Activated gamma-delta T cell (primary cell): ENCODE data around the gene SAMD10.

ENCODE experiments used
- DNase-seq: peaks from one replicate; lab custom pipeline; 2025; lab: John Stamatoyannopoulos, UW

SAMD10 gene

DNA sequence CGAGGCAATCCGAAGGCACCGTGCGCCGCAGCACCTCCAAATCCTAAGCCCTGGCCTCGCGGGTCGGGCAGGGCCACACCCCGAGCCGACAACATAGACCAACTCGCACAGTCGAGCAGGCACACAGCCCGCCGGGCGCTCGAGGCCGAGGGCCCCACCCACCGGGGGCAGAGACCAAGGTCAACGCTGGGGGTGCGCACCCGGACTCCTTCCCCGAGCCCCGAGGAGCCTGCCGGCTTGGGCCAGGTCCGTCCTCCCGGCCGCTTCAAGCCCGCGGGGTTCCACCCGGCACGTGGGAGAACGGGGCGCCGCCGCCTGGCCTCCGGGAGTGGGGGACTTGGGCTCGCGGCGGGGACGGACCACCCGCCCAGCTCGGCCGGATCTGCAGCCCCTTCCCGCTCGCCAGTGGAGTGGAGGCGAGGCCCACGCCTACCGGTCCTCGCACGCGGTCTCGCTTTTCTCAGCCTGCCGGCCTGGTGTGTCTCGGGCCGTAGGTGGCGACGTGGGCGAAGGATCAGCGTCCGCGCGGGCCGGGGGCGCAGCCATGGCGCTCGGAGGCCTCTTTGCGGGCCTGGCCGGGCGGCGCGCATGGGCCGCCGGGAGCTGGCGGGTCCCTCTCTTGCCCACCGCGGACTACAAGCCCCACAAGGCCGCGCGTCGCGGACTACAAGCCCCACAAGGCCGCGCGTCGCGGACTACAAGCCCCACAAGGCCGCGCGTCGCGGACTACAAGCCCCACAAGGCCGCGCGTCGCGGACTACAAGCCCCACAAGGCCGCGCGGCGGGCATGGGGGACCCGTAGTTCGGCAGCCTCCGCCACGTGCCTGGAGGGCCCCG, 23.4 kb downstream of the SAMD10 start, which contains the start of gene UCKL1:
TSS of gene UCKL1 (minus strand) at position 590 of the 837 bp plus-strand sequence. CDS start at position 546, 44 bp downstream.
- DNase-seq = peak; percentile 86

DNA sequence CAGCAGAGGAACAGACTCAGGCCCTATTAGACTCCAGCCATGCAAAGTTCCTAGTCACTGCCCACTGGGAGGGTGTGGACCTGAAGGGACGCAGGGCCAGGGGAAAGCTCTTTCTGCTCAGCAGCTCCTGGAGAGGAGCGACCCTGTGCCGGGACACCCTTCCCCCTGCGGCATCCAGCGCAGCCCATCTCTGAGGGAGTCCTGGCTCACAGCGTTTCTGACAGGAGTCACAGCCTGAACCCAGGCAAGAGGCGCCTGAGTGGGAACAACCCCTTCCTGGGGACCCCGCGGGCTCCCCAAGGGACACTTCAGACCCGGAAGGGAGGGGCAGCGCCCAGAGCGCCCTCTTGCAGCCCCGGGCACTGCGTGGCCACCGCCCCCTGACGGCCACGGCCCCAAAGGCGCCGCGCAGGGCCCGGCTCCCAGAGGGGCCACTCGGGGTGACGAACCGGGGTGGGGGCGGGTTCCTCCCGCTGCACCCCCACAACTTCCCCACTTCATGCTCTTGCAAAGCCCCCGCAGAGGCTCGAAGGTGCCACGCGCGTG, 24.1 kb downstream of the SAMD10 start:
- no peak for DNase-seq

DNA sequence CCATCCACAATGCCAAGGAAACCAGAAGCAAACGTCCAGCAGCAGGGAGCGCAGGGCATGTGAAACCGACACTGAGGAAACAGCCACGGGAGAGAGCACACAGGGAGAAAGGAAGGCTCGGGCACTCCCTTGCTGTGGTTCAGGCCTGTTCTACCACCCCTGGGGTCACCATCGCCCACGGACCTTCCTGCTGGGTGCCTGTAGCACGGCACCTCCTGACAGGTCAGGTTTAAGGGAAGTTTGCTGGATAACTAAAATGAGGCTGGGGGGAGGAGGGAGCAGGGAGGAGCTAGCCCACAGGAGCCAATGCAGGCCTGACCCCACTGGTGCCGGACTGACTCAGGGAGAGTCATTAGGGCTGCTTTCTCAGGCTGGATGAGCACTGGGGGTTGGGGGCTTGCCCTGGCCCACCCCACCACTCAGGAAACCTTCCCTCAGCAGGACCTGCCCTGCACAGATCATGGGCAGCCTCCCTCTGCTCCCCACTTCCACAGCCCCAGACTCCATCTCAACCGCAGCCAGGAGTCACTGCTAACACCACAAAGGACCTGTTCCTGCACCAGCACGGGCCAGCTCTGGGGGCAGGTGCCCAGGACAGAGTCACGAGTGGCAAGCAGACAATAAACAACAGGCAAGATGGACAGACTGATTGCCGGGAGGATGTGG, 25.5 kb downstream of the SAMD10 start:
- no peak for DNase-seq

DNA sequence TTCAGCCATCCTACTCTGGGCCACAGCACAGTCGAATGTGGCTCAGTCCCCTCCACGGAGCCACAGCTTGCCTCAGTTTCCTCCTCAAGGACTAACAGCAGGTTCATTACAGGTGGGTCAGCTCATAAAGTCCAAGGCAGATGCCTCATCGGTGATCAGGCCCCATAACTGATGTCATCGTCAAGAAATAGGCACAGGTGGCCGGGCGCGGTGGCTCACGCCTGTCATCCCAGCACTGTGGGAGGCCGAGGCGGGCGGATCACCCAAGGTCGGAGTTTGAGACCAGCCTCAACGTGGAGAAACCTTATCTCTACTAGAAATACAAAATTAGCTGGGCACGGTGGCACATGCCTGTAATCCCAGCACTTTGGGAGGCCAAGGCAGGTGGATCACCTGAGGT, 26.7 kb downstream of the SAMD10 start:
- DNase-seq = no peak

DNA sequence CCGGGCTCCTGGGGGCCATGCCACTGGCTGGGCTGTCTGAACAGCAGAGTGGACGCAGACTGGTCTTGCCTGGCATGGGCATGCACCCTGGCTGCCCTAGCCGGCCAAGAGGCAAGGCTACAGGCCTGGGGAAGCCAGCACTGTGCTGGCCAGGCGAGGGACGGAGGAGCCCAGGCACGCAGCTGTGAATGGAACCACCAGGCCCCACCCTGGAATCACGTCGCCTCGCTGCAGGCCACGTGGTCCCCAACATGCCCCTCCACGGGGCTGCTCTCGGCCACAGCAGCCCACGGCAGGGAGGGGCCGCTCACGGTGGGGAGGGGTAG, 27.3 kb downstream of the SAMD10 start:
- no peak for DNase-seq

DNA sequence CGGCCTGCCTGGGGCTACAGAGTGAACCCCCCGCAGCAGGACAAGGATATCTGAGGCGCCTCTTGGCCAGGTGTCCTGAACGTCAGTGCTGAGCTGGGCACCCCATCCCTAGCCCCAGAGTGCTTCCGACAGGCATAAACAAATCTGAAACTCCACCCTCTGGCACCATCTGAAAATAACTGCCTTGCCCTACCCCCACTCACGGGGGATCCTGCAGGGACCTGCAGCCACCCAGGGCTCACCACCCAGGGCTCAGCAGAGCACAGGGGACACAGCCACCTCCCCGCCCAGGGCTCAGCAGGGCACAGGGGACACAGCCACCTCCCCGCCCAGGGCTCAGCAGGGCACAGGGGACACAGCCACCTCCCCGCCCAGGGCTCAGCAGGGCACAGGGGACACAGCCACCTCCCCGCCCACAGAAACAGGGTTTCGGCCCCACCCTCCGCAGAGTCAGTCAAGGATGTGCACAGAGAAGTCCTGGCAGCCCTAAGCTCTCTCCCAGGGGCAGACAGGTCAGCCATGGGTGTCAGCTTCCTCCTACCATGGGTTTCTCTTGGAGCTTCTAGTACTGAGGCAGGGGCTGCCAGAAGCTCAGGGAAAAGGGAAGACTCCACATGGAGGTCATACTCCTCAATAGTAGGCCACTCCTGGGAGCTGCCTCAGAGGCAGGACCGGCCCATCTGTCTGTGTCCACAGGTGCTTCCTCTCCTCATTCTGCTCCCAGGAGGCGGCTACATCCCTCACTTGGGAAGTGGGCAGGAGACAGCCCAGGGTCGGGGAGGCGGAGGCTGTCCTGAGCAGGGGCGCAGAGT, 27.8 kb downstream of the SAMD10 start:
- DNase-seq = no peak

DNA sequence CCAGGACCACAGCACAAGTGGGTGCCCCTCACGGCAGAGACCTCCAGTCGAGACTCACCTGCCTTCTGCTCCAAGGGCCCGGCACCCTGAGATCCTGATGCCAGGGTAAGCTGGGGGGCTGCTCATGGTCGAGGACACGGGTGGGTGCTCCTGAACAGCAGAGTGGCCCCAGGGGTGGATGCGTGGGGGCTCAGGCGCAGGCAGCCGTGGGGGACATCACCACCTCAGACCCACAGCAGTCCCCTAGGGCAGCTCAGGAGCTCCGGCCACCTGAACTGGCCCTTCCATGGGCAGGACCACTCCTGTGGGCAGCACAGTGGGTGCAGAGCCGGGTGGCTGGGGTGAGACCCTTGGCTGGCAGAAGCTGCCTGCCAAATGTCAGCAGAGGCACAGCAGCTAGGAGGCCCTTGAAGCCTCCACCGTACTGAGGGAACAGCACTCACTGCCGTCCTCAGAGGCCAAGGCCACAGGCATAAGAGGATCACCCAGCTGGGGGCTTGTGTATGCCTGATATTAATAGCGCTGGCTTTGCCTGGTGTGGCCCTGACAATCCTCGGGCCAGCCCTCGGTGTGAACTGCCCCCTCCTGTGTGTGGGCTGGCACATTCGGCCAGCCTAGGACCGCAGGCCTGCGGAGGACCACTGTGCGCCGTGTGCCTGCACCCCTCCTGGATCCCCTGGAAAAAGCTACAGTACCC, 28.6 kb downstream of the SAMD10 start:
- DNase-seq = no peak

DNA sequence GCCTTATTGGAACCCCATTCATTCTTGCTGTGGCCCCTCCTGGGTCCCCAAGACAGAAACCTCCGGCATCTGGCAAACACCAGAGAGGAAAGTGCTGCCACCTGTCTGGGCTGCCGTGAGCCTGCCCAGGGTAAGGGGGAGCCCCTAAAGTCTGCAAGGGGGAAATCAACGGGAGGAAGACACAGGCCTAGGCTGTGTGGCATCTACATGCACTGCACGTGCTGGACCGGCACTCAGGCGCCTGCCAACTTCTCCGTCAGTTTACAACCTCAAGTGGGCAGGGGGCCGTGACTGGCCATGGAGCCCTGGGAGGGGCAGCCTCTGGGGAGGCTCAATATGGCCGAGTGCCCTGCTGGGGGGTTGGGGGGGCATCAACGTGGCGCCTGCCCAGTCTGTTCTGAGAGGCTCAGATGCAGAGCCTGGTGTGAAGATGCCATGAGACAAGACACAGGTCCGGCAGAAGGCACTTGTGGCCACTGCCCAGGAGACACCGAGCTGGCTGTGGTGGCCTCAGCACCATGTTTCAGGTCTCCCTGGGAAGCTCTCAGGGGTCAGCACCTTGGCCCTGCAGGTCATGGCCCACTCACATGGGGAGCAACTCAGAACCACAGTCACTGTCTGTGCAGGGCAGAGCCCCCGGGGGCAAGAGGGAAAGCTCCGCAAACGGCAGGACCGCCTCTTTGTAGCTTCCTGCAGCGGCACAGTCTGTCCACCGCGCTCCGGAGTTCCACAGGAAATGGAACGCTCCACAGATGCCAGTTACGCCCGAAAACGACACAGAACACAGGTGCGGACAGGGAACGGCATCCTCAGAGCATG, 31.6 kb downstream of the SAMD10 start:
- DNase-seq = no peak

DNA sequence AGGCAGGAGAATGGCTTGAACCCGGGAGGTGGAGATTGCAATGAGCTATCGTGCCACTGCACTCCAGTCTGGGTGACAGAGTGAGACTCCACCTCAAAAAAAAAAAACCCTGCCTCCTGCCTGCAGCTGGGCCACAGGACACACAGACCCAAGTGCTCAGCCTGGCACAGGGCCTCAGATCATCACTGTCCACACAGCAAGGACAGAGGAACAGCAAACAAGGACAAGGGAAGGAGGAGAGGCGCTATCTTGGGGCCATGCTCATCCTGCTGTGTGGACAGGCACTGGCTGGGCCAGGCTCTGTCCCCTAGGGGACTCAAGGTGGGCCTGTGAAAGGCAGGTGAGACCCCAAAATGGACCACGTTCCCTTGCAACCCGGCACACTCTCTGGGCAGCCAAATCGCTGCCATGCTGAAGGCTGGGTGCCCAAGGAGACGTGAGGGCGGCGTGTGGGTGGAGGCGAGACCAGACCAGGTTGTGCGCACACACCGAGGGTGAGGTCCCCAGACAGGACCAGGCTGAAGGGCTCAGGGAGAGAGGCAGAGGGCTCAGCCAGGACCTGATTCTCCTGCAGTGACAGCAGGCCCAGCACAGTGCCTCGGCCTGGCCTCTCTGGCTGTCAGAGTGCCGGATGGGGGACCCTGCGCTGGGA, 32.3 kb downstream of the SAMD10 start:
- no peak for DNase-seq

DNA sequence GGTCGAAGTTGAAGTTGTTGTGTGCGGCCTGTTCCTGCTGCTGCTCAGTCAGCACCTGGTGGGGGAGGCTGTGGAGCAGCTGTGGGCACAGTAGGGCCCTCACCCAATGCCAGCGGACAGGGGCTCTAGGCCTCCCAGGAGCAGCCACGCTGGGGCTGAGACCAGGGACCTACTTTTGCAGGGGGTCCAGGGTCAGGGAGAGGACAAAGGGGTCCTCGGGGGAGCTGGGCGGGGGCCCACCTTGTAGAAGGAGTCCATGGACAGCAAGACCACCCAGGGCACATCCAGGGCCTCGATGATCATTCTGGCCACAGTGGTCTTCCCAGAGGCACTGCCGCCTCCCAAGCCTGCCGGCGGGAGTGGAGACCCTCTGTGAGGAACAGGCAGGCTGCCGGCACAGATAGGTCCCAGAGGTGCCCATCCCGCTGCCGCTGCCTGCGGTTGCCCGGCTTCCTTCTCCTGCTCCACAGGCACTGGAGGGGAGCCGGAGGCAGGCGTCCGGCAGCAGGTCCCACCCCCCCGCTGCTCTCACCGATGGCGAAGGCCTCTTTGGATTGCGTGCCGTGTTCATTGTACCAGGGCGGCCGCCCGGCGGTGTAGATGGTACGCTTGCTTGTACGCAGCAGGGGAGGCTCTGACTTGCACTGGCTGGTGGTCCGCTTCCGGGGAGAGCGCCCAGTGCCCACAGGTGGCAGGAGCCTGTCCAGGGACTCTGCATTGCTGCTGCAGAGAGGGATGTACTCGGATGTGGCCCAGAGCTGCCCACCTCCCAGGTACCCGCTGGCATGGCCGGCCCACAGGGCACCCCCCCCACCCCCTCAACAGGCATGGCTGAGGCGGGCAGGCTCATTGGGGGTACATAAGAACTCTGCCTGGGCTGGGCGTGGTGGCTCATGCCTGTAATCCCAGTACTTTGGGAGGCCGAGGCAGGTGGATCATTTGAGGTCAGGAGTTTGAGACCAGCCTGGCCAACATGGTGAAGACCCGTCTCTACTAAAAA, 33.2 kb downstream of the SAMD10 start:
- DNase-seq = no peak

DNA sequence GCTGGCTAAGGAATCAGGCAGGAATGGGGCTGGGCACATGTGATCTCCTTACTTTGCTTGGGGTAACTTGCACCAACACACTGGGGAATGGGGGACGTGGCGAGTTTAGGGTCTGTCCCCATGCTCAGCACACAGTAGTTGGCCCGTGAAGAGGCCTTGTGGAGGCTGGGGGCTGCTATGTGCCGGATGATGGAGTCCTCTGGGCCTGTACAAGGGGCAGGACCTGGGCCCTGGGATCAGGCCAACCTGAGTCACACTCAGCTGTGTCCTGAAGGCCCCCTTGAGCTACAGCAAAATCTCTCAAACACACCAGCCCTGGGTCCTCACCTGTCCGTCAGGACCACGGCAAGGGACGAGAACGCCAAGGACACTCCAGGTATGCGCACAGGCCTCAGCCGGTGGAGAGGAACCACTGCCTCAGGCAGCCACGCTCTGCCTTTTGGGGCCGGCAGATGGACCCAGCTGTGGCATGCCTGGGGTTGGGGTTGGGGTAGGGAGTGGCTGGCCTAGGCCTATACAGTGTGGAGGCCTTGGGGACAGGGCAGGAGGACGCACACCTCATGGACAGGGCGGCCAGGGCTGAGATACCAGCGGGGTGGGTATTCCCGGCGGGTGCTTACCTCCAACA, 34.3 kb downstream of the SAMD10 start:
- DNase-seq = no peak

DNA sequence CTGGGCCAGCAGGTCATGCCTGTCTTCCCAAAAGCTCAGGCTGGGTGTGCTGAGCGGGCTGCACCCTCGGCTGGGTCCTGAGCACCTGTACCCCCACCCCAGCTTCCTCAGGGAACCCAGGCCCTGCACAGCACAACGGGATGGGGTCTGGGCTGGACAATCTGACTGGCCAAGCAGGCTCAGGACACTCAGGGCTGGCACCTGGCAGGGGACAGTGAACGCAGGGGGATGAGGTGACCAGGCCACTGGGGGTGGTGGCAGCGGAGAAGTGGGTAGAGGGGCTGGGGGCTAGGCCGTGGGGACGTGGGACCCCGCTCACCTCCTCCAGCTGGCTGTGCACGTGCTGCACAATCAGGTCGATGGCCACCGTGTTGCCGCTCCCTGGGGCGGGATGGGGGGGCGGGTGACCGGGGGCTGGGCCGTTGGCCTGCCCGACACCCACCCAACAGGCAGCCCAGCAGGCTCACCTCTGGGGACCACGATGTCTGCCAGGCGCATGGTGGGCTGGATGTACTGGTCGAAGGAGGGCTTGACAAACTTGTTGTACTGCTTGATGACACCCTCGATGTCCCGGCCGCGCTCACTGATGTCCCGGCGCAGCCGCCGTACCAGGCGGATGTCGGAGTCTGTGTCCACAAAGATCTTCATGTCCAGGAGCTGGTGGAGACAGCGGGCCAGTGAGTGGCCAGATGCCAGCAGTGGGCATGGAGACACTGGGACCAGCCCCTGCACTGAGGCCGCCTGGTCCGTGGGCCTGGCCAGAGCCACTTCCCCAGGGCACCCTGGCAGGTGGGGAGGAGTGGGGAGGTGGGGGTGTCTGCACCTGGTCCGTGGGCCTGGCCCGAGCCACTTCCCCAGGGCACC, 35.1 kb downstream of the SAMD10 start:
- no peak for DNase-seq

DNA sequence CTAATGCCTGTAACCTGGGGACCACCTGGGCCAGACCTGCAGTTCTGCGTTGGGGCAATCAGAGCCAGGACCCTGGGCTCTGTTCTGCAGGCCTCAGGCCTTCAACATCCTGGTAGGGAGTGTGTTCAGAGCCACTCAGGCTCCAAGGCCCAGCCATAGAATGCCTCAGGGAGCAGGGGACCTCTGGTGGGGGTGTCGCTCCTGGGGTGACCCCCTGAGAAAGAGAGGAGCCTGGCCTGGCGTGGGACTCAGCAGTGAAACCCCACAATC, 35.7 kb downstream of the SAMD10 start:
- no peak for DNase-seq

DNA sequence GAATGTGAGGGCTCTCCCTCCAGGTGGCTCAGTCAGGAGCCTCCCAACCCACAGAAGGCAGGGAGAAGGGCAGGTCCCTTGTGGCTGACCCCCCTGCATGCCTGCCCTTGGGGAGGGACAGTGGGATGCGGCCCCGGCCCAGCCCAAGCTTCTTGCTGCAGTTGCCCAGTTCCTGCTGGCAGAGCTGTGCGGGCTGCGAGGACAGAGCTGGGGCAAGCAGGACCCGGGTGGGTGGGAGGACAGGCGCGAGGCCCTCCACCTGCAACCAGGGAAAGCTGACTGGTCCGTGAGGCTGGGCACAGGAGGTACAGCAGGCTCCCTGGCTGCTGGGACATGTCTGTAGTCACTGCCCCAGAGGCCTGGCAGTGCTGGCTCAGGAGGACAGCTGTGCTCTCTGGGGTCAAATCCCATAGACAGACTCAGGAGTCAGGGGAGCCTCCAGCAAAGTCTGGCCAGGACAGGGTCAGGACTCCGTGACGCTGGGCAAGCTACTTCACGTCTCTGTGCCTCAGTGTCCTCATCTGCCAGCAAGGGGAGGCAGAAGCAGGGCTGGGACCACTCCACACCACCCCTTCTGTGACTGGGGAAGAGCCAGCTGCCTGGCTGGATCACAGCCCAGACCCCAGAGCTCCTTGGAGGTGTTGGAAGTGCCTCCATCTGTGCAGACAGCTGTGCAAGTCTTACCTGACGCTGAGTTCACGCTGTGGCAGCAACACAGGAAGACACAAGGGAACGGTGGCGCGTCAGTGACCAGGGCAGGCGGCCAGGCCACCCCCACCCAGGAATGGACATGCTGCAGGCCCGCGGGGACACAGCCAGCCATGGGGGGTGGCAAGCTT, 36.3 kb downstream of the SAMD10 start:
- no peak for DNase-seq

DNA sequence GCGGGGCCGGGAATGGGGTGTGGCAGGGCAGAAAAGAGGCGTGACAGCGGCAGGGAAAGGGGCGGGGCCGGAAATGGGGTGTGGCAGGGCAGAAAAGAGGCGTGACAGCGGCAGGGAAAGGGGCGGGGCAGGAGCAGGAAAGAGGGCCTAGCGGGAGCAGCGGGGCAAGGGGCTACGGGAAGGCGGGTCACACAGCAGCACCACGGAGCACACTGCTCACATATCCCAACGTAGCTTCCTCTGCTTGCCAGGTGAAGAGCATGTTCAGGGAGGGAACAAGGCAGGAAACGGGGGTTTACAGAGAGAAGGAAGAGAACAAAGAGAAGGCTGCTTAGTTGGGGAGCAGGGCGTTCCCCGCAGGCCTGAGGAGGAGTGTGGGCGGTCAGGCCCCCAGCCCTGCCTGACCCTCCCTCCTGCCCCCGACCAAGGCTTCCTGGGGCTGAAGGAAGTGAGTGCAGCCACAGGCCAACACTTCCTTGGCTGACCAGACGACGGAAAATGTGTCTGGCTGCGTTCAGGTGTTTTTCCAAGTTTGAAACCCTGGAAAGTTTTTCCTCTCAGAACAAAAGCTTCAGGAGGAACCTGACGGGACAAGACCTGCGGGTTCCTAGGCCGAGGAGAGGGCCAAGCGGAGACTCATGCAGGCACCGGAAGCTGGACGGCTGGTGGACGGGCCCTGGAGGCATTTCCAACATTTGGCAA, 37.0 kb downstream of the SAMD10 start:
- DNase-seq = no peak
